Uterus (tissue), 4 donors: ENCODE data around the gene MCM8. TPM values are rescaled to one million over a fixed set of nuclear protein-coding genes. Genes with fewer than 3 reads are reported as not detected.

Source experiments
- DNase-seq, 2 donors: peaks; one replicate each; pipeline ENCODE4 v3.0.0-alpha.2; 2019 to 2020
- H3K27ac ChIP-seq, 2 donors: fragments of 200-600 bp; sonication (generic); 1 replicate in 1 of 2; 2 replicates in 1 of 2; pipeline ENCODE4 v1.5.1; 2016 to 2018
- H3K27me3 ChIP-seq, 2 donors: fragments of 200-600 bp; sonication (generic); one replicate each; pipeline ENCODE4 v1.5.1; 2018 to 2019; ENCODE audit warnings: control low read depth in 1 of 2
- H3K36me3 ChIP-seq, 2 donors: fragments of 200-600 bp; sonication (generic); one replicate each; pipeline ENCODE4 v1.5.1; 2019; ENCODE audit warnings: control low read depth in 1 of 2
- H3K4me1 ChIP-seq, 2 donors: fragments of 200-600 bp; sonication (generic); one replicate each; pipeline ENCODE4 v1.5.1; 2018 to 2019; ENCODE audit warnings: control low read depth in 1 of 2
- H3K4me3 ChIP-seq, 2 donors: fragments of 200-600 bp; sonication (generic); 1 replicate in 1 of 2; 2 replicates in 1 of 2; pipeline ENCODE4 v1.5.1; 2018 to 2019; ENCODE audit warnings: mild to moderate bottlenecking in 1 of 2
- H3K9me3 ChIP-seq, 2 donors: fragments of 200-600 bp; sonication (generic); one replicate each; pipeline ENCODE4 v1.5.1; 2019; ENCODE audit warnings: control low read depth in 1 of 2
- CTCF ChIP-seq, 4 experiments: fragments of 200-600 bp in 2 of 4; fragments of 450-650 bp in 2 of 4; sonication (generic) in 2 of 4; IDR thresholded peaks; one replicate each; pipeline ENCODE4 v1.5.1; 2016 to 2019; ENCODE audit warnings: antibody characterized with exemption in 4 of 4, mild to moderate bottlenecking in 2 of 4, moderate library complexity in 1 of 4
- POLR2A ChIP-seq, 2 donors: fragments of 450-650 bp; IDR thresholded peaks; one replicate each; pipeline ENCODE4 v1.6.1; 2016; ENCODE audit warnings: antibody characterized with exemption in 2 of 2, mild to moderate bottlenecking in 1 of 2, moderate library complexity in 1 of 2
- intact Hi-C: fragments of 100-400 bp; cut with DNase I; formaldehyde crosslinking; loops from one replicate; pipeline ENCODE4 v1.15.1; 2023; ENCODE audit warnings: low total_unique reads
- total RNA-seq, 4 donors: library from RNA; depleted of rRNA in 3 of 4; stranded (reverse); fragments of >200 nt in 3 of 4; gene quantifications; one replicate each; pipeline versions ENCODE4 v1.1.0 to v1.2.4, GENCODE V29; 2014 to 2023
- donor health status: DM: yes; HTN: yes; CAD: no.

The MCM8 gene
- total RNA-seq, 4 donors from 2014 or later: 3.8 to 10.9 (median 8.7) TPM

GRCh38 chr20:5999783-6000182 lies 49.3 kb downstream of the MCM8 start:
- Histone ChIP-seq H3K4me3 (no peak overlapping the region), H3K27ac (no peak overlapping the region), H3K27me3 (no peaks in the 10 kb centered on the region), H3K4me1 (no peaks in the 10 kb centered on the region), H3K9me3 (no peaks in the 10 kb centered on the region), H3K36me3 (no peaks in the 10 kb centered on the region)
- intact Hi-C loops: no loop called here
- no peak for TF ChIP-seq POLR2A (IDR thresholded peaks at IDR 0.05)
- TF ChIP-seq CTCF (IDR thresholded peaks at IDR 0.05): no peak
- DNase-seq: no peak

- DNase-seq: no peak
- Histone ChIP-seq H3K4me3 (no peak overlapping the region), H3K9me3 (no peaks in the 10 kb centered on the region), H3K36me3 (no peaks in the 10 kb centered on the region), H3K27me3 (no peaks in the 10 kb centered on the region), H3K27ac (no peak overlapping the region), H3K4me1 (no peaks in the 10 kb centered on the region)
- intact Hi-C loops: no loop called here
- TF ChIP-seq POLR2A (IDR thresholded peaks at IDR 0.05): no peak
- TF ChIP-seq CTCF (IDR thresholded peaks at IDR 0.05): no peak
These were observed 50.4 kb downstream of the MCM8 start for GRCh38 chr20:6000871-6001270.

GRCh38 chr20:6006603-6006949 lies 56.1 kb downstream of the MCM8 start:
- TF ChIP-seq CTCF (IDR thresholded peaks at IDR 0.05): no peak
- TF ChIP-seq POLR2A (IDR thresholded peaks at IDR 0.05): no peak
- Histone ChIP-seq H3K36me3 (no peaks in the 10 kb centered on the region), H3K9me3 (no peaks in the 10 kb centered on the region), H3K4me3 (peak overlapping the region; percentile 30 to 90), H3K27me3 (no peaks in the 10 kb centered on the region), H3K27ac (peak overlapping the region; percentile 80 to 82), H3K4me1 (no peaks in the 10 kb centered on the region)
- intact Hi-C loops: no loop called here
- DNase-seq: no peak

- peak overlapping the region; percentile 20 to 82 for H3K27ac ChIP-seq
- TF ChIP-seq POLR2A (IDR thresholded peaks at IDR 0.05): no peak
- TF ChIP-seq CTCF (IDR thresholded peaks at IDR 0.05): no peak
These were observed 56.7 kb downstream of the MCM8 start for GRCh38 chr20:6007094-6007528.

GRCh38 chr20:6007529-6008103 lies 57.2 kb downstream of the MCM8 start:
- H3K36me3 ChIP-seq: no peaks in the 10 kb centered on the region
- no peaks in the 10 kb centered on the region for H3K9me3 ChIP-seq
- no peaks in the 10 kb centered on the region for H3K4me1 ChIP-seq
- H3K4me3 ChIP-seq: peak overlapping the region; percentile 30 to 90
- peak overlapping the region; percentile 41 to 82 for H3K27ac ChIP-seq
- intact Hi-C loops: no loop called here
- no peak for TF ChIP-seq CTCF (IDR thresholded peaks at IDR 0.05)
- TF ChIP-seq POLR2A (IDR thresholded peaks at IDR 0.05): no peak
- H3K27me3 ChIP-seq: no peaks in the 10 kb centered on the region
- DNase-seq: no peak

More at GRCh38 chr20:6007094-6007528, 56.7 kb downstream of the MCM8 start:
- Histone ChIP-seq H3K4me1 (no peaks in the 10 kb centered on the region), H3K36me3 (no peaks in the 10 kb centered on the region), H3K27me3 (no peaks in the 10 kb centered on the region), H3K4me3 (peak overlapping the region; percentile 30 to 90), H3K9me3 (no peaks in the 10 kb centered on the region)
- intact Hi-C loops: no loop called here
- DNase-seq: no peak
